HG03139 (cell line): ENCODE data around the gene LRRC3C.

Experiments used
- ATAC-seq: cut with Tn5 transposase; IDR thresholded peaks from one replicate; pipeline ENCODE4 v1.9.1; 2021; ENCODE audit not compliant: unreplicated experiment

Gene LRRC3C

DNA sequence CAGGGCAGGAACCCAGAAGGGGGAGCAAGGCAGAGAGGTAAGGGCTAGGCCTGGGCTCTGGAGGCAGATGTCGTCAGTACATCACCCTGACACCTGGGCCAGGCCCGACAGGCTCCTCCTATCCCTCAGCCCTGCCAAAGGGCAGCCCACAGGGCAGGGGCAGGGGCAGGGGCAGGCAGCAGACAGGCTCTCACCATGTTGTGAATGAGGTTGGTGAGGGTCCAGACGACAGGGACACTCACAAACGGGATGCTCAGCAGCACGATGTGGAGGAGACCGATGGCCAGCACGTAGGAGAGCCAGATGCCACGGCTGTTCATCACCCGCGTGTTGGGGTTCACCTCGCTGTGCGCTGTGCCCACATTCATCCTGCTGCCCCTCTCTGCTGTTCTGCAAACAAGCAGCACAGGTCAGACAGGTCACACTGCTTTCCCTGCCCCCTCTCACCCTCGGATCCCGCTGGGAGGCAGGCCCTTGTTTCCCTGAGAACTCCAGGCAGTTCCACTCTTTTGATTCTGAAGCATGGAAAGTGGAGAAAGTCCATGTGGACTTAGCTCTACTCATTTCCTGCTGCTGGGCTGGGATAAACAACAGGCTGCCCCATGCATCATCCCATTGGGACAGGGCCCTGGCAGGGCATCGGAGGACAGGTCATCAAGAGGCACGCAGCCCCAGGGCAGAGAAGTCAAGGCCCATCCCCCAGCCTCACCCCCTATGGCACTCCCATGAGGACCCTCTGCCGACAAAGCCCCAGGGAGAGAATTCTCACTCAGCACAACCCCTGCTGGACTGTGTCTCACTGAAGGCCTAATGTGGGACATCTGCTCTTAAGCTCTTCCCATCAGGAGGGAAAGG is 3.5 kb upstream of the LRRC3C start:
- no peak for ATAC-seq

GRCh38 chr17:39924691-39925055 is 2.9 kb upstream of the LRRC3C start:
- ATAC-seq, result no peak

- no peak for ATAC-seq
Observed at GRCh38 chr17:39925282-39926134, 2.0 kb upstream of the LRRC3C start.

DNA sequence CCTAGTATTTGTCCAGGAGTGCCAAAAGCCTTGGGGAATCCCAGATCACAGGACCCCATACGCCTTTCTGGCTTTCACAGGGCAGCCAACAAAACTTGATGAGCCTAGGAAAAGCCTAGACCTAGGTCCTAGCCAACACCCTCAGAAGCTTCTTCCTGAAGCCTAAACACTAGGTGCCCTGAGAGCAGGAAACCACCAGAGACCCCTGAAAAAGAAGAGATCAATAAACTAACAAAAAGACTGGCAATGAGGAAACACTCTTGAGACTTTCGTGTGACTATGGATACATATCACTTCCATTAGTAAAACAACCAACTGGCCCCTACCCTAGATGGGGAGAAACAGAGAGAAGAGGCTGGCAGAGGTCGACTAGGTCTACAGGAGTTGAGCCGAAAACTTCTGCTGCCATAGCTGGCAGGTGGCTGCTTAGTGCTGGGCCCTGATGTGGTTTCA is 1.4 kb upstream of the LRRC3C start:
- ATAC-seq, result no peak

DNA sequence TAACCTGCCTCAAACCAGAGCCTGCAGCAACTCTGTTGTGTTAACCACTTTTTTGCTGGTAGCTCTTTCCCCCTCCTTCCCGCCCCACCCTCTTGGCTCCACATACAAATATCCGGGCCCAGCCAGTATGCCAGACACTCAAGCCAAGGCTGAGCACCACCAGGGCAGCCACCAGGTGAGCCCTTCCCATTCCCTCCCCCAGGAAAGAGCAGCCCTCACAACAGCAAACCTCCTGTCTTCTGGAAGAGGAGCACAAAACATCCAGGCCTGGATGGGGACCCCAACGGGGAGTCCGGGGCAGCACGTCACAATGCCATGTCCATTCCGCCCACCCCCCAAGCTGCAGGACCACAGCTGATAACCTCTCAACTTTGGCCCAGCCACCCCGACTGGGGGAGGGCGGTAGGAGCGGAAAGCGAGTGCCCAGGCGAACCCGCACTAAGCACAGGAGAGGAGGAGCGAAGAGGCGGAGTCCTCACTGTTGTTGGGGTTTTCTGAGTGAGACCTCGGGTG is 888 bp upstream of the LRRC3C start:
- peak; percentile 18 for ATAC-seq

GRCh38 chr17:39927929-39928857 is 661 bp downstream of the LRRC3C start:
- peak; percentile 8 for ATAC-seq

DNA sequence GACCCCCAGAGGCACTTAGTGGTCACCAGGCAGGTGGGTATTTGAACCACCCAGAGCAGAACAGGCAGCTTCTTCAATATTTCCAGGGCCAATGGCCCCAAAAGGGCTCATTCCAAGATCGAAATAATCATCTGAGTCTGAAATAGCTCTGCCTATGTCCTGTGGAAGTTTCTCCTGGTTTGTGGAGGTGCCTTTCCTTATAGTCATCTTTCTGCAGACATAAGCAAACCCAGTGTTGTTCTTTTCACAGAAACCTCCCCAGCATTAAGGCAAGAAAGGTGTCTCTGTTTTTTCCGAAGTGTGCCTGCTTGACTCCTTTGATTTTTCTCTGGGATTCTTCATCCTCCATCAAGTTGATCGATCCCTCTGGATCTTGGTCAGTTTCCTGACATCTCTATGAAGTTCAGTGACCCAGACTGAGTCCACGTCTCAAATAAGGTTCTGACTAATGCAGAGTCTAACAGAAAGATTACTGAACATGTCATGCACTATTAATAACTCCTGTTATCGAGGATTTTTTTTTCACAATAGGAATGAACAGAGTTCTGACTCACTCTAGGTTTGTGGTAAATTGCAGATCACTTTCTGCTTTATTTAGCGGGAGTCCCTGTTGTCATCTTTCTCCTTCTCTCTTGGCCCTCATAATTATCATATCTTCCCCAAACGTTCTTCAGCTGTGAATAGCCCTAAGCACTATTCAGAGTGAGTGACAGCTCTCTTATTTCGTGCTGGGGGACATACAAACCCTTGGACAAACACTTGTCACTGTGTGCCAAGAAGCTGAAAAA is 1.5 kb downstream of the LRRC3C start:
- no peak for ATAC-seq

DNA sequence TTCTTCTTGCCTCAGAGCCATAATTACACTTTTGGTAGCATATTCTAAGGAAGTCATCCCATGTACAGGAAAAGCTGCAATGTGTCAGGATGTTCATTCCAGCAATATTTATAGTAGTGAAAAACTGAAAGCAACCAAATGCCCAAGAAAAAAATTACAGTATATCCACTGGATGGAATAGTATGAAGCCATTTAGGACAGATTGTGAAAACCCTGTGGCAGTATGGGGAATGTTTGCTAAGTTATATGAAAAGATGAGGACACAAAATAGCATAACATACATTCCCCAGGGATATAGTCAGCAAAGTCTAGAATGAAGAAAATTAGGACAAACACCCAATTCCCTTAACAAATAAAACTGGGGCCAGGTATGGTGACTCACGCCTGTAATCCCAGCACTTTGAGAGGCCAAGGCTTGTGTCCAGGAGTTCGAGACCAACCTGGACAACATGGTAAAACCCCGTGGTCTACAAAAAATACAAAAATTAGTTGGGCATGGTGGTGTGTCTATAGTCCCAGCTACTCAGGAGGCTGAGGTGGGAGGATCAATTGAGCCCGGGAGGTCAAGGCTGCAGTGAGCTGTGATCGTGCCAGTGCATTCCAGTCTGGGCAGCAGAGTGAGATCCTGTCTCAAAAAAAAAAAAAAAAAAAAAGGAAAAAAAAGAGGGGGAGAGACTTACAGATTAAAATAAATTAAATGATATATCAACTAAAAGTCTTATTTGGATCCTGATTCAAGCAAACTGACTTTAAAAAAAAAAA is 2.3 kb downstream of the LRRC3C start:
- ATAC-seq, result no peak

DNA sequence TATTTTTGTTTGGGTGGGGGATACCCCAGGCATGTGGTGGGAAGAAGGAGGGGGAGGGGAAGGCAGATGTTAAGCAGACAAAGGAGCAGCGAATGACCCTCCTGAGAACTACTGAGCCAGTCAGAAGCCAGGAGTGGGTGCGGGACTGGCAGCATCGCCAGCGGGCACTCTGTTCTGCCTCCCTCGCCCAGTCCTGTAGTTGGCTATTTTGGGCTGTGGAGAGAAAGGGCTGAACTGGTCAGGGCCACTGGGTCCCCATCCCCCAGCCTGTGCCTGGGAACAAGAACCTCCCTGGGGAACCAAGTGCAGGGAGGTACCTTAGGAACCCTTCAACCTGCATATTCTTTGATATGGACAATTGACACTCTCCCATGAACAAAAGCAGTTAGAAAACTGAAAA is 6.4 kb downstream of the LRRC3C start:
- no peak for ATAC-seq

- no peak for ATAC-seq
Observed at GRCh38 chr17:39934324-39934723, 6.8 kb downstream of the LRRC3C start.

- ATAC-seq, result no peak
Observed at GRCh38 chr17:39935909-39936308, 8.4 kb downstream of the LRRC3C start.

DNA sequence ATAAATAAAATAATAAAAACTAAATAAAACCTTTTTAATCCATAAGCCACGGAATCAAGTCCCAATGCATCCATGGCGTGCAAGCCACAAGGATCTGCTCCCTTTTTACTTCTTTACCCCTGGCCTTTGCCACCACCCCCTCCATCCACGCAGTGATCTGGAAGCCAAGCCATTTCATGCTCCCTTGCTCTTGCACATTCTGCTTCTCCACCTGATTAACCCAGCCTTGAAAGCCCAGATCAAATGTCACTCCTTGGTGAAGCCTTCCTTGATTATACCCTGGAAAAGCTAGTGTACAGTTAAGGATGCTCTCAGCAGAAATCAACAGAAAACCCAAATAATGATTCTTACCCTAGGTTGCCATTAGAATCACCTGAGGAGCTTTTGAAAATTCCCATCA is 9.9 kb downstream of the LRRC3C start:
- no peak for ATAC-seq

DNA sequence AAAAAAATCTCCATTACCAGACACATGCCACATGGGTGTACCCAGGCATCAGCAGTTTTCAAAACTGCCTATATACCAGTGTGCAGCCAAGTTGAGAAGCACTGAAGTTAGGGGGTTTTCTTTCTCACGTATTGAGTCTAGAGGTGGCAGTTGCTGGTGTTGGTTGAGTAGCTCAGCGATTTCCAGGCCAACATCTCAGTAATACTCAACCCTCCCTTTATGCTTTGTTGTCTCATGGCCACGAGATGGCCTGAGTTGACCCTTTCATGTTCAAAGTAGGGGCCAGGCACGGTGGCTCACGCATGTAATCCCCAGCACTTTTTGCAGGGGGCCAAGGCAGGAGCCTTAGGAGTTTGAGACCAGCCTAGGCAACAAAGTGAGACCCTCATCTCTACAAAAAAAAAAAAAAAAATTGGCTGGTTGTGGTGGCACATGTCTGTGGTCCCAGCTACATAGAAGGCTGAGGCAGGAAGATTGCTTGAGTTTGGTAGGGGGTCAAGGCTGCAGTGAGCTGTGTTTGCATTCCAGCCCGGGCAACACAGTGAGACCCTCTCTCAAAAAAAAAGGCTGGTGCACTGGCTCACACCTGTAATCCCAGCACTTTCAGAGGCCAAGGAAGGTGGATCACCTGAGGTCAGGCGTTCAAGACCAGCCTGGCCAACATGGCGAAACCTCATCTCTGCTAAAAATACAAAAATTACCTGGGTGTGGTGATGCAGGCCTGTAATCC is 10.8 kb downstream of the LRRC3C start:
- no peak for ATAC-seq

- no peak for ATAC-seq
Observed at GRCh38 chr17:39939106-39939505, 11.6 kb downstream of the LRRC3C start.

DNA sequence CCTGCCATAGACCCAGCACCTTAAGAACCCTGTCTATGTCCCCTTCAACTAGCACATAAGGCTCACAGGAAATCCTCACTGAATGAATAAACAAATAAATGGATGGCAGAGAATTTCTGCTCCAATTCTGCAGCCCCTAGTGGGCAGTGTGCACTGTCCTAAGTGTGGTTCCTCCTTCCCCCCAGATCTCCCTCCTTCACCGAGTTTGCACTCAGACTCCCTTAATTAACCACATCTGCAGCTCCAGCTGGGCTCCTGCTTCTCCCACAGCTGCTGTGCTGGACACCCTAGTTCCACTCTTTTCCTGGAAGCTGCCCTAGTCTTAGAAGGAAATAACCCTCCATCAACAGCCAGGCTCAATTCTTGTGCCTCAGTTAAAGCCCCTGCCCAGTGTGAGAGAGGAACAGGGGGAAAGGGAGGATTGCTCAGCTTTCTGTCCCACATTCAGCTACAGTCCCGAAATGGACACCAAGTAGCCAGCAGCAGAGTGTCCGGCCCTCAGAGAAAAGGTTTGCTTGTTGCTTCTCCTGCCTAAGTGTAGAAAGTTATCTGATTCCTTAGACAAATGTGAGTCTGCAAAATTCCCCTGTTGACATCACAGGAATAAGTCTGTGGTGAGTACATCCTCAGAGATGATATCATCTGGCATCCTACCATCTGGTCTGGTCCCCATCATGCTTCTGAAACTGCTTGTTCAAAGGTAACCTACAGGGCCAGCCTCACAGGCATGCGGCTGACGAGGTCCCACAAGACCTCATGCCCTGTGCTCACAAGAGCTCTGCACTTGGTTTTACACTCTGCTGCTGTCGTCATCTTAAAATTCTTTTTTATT is 12.3 kb downstream of the LRRC3C start:
- ATAC-seq, result no peak

- ATAC-seq, result no peak
Observed at GRCh38 chr17:39943702-39944392, 16.3 kb downstream of the LRRC3C start.

- ATAC-seq, result no peak
Observed at GRCh38 chr17:39944393-39944711, 16.8 kb downstream of the LRRC3C start.
